ENCODE measurements around the gene NAV2.

NAV2 gene

DNA sequence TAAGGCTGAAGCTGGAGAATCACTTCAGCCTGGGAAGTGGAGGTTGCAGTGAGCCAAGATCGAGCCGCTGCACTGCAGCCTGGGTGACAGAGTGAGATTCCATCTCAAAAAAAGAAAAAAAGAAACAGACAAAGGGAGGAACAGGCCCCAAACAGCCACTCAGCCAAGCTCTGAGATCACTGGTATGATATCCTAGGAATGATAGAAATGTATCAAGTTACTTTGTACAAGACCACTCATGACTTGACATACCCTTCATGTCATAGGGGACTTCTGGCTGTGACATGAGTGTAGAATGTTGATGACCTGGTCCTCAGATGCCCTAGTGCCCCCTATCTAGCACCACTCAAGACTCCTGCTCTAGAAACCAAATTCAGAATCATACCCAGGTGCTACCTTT, 216.5 kb downstream of the NAV2 start:
- in situ Hi-C loops (cut with MboI; ENCODE audit: low pct_unique_long_range_greater_than_20kb, low sequenced_read_pairs, unreplicated experiment): no loop called here
- TF ChIP-seq, protein P1, sequence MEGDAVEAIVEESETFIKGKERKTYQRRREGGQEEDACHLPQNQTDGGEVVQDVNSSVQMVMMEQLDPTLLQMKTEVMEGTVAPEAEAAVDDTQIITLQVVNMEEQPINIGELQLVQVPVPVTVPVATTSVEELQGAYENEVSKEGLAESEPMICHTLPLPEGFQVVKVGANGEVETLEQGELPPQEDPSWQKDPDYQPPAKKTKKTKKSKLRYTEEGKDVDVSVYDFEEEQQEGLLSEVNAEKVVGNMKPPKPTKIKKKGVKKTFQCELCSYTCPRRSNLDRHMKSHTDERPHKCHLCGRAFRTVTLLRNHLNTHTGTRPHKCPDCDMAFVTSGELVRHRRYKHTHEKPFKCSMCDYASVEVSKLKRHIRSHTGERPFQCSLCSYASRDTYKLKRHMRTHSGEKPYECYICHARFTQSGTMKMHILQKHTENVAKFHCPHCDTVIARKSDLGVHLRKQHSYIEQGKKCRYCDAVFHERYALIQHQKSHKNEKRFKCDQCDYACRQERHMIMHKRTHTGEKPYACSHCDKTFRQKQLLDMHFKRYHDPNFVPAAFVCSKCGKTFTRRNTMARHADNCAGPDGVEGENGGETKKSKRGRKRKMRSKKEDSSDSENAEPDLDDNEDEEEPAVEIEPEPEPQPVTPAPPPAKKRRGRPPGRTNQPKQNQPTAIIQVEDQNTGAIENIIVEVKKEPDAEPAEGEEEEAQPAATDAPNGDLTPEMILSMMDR (IDR thresholded peaks at IDR 0.05; ENCODE audit: extremely low read depth, insufficient read depth, missing control alignments): no peak
- DNase-seq (ENCODE audit: low spot score): no peak

GRCh38 chr11:19929655-19930054, 217.0 kb downstream of the NAV2 start:
- DNase-seq (ENCODE audit: low spot score): no peak
- in situ Hi-C loops (cut with MboI; ENCODE audit: low pct_unique_long_range_greater_than_20kb, low sequenced_read_pairs, unreplicated experiment): no loop called here
- TF ChIP-seq, protein P1 (IDR thresholded peaks at IDR 0.05; ENCODE audit: extremely low read depth, insufficient read depth, missing control alignments): no peak

- TF ChIP-seq, protein P1 (IDR thresholded peaks at IDR 0.05; ENCODE audit: extremely low read depth, insufficient read depth, missing control alignments): no peak
- DNase-seq (ENCODE audit: low spot score): no peak
- in situ Hi-C loops (cut with MboI; ENCODE audit: low pct_unique_long_range_greater_than_20kb, low sequenced_read_pairs, unreplicated experiment): no loop called here
Observed at GRCh38 chr11:19931141-19931770, 218.6 kb downstream of the NAV2 start.

- TF ChIP-seq, protein P1 (IDR thresholded peaks at IDR 0.05; ENCODE audit: extremely low read depth, insufficient read depth, missing control alignments): no peak
- in situ Hi-C loops (cut with MboI; ENCODE audit: low pct_unique_long_range_greater_than_20kb, low sequenced_read_pairs, unreplicated experiment): no loop called here
- DNase-seq (ENCODE audit: low spot score): no peak
Observed at GRCh38 chr11:19931771-19932369, 219.2 kb downstream of the NAV2 start.

GRCh38 chr11:19933132-19933735, 220.6 kb downstream of the NAV2 start:
- TF ChIP-seq, protein P1 (IDR thresholded peaks at IDR 0.05; ENCODE audit: extremely low read depth, insufficient read depth, missing control alignments): no peak
- in situ Hi-C loops (cut with MboI; ENCODE audit: low pct_unique_long_range_greater_than_20kb, low sequenced_read_pairs, unreplicated experiment): no loop called here
- no peak for DNase-seq (ENCODE audit: low spot score)

DNA sequence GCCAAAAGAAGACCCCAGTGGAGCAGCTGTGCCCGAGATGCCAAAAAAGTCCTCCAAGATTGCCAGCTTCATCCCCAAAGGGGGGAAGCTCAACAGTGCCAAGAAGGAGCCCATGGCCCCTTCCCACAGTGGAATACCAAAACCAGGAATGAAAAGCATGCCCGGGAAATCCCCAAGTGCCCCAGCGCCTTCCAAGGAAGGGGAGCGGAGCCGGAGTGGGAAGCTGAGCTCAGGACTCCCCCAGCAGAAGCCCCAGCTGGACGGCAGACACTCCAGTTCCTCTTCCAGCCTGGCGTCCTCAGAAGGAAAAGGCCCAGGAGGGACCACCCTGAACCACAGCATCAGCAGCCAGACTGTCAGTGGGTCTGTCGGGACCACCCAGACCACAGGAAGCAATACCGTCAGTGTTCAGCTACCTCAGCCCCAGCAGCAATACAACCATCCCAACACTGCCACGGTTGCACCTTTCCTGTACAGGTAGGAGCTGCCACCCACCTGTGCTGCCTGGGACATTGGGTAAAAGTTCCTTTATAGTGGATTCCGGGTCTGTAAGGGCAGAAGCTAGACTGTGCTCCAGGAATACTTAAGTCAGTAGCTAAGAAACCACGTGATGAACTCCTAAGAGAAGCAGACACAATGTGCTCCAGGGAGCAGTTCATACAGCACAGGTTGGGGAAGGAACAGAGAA, 221.3 kb downstream of the NAV2 start:
- in situ Hi-C loops (cut with MboI; ENCODE audit: low pct_unique_long_range_greater_than_20kb, low sequenced_read_pairs, unreplicated experiment): no loop called here
- TF ChIP-seq, protein P1 (IDR thresholded peaks at IDR 0.05; ENCODE audit: extremely low read depth, insufficient read depth, missing control alignments): no peak
- DNase-seq (ENCODE audit: low spot score): no peak

All from GM13977 (cell line).